ENCODE results near the gene FAM241A. TPM values are rescaled to one million over a fixed set of nuclear protein-coding genes. Genes with fewer than 3 reads are reported as not detected.
A peak's percentile ranks its signal among the peaks of the same experiment; 100 is the strongest.
"Not testable (repeated sequence)": the region's sequence is repeated elsewhere in the genome, so short reads cannot be mapped to it uniquely, and the experiment has no call there.

FAM241A gene
- total and polyA plus RNA-seq, 12 donors: 4.1 to 9.4 (median 7.5) TPM

DNA sequence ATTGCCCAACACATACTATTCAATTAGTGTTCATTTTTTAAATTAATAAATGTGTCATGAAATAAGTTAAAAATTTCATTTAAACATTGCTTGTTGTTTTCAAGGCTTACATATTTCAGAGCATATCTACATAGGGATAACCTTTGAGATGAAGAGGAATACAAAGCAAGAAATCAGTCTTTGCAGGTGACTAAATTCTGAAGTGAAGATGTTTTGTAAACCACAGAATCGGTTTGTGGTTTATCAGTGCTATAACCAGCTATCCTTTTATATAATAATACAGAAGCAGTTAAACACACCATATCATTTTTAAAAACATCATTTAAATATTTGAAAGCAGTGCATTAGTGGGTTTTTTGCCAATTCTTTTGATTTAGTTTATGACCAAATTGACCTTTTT is 26.9 kb downstream of the FAM241A start:
- 91% methylated on average over 1 of the region's 1 CpG for WGBS, 2 donors
- intact Hi-C loops (cut with DNase I): no loop called here
- DNase-seq (no peak), ATAC-seq (no peak)
- peaks cover 0 to 14% (median 0%) of the 10 kb centered on the region in 9 donors for H3K36me3 ChIP-seq
- peaks cover 0 to 61% (median 22%) of the 10 kb centered on the region in 9 donors for H3K4me1 ChIP-seq
- H3K27me3 ChIP-seq: no peaks in the 10 kb centered on the region
- H3K4me3 ChIP-seq: no peak overlapping the region
- H3K27ac ChIP-seq: no peak overlapping the region
- H3K9me3 ChIP-seq: no peaks in the 10 kb centered on the region
- TF ChIP-seq, protein P1, sequence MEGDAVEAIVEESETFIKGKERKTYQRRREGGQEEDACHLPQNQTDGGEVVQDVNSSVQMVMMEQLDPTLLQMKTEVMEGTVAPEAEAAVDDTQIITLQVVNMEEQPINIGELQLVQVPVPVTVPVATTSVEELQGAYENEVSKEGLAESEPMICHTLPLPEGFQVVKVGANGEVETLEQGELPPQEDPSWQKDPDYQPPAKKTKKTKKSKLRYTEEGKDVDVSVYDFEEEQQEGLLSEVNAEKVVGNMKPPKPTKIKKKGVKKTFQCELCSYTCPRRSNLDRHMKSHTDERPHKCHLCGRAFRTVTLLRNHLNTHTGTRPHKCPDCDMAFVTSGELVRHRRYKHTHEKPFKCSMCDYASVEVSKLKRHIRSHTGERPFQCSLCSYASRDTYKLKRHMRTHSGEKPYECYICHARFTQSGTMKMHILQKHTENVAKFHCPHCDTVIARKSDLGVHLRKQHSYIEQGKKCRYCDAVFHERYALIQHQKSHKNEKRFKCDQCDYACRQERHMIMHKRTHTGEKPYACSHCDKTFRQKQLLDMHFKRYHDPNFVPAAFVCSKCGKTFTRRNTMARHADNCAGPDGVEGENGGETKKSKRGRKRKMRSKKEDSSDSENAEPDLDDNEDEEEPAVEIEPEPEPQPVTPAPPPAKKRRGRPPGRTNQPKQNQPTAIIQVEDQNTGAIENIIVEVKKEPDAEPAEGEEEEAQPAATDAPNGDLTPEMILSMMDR (IDR thresholded peaks at IDR 0.05): no peak

DNA sequence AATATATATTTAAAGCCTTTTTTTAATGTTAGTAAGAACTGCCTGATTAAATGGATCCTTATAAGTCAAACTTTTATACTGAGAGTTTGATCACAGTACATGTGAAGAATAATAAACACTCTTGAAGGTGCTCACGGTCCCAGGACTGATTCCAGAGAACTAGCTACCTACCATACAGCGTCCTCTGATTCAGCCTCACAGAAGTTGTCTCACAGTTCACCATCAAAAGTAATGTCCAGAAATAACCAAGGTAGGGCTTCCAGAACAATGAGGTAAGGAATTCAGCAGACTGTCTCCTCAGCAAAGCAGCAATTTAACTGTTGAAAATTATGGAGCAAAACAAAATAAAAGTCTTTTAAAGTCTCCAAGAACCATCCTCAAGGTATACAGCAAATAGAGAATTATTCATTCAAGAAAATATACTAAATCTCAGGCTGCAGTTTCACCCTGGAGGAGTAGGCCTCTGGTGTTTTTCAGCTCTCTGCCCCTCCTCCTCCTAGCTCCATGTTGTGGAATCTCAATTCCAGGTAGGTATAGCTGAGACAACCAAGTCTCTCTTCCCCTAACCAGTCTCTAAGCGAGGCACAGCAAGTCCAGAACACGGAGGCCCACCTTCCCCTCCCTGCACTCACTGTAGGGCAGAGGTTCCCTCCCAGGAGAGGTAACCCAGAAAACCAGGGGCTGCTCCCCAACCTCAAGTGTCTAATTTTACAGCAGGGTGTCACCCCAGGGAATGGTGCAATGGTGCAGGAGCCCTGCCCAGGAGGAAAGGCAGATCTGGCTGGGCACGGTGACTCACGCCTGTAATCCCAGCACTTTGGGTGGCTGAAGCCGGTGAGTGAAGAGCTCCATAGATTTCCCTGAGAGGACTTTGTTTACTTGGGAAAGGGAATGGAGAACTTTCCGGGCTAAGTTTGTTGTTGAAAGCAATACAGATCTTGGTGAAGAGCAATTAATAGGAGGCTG is 28.6 kb downstream of the FAM241A start:
- ATAC-seq: peak in 6 of 8 donors; percentile 51 to 86 (median 62)

DNA sequence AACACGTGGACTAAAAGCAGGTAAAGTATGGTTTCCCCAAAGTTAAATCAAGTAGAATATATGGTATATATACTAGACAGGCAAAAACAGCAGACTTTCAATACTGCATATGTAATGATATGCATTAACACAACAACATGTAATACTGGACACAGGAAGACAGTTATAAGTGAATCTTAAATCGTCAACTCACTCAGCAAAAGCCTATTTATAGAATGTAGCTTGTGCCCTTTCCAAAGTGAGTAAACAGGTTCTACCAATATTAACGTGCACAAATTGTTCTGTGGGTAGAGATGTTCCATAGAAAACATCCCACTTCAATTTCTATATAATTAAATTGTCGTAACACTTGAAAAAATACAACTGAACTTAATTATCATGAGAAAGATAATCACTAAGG is 30.6 kb downstream of the FAM241A start:
- TF ChIP-seq, protein P1 (IDR thresholded peaks at IDR 0.05): no peak
- Histone ChIP-seq H3K27me3 (no peaks in the 10 kb centered on the region), H3K4me1 (peaks cover 0 to 48% (median 10%) of the 10 kb centered on the region in 9 donors), H3K9me3 (peaks cover 0 to 4% (median 0%) of the 10 kb centered on the region in 11 donors), H3K36me3 (peaks cover 0 to 14% (median 0%) of the 10 kb centered on the region in 9 donors), H3K27ac (peak overlapping the region in 2 of 10 donors; percentile 3 to 38), H3K4me3 (no peak overlapping the region)
- DNase-seq (no peak), ATAC-seq (peak in 2 of 8 donors; percentile 61 to 81)
- WGBS, 2 donors: 58 to 63% methylated on average over 4 of the region's 4 CpGs
- intact Hi-C loops (cut with DNase I): no loop called here

More for the DNA sequence above, 28.6 kb downstream of the FAM241A start:
- no peak overlapping the region for H3K4me3 ChIP-seq
- intact Hi-C loops (cut with DNase I): no loop called here
- peaks cover 0 to 56% (median 22%) of the 10 kb centered on the region in 9 donors for H3K4me1 ChIP-seq
- DNase-seq: no peak
- H3K27ac ChIP-seq: peak overlapping the region in 5 of 10 donors; percentile 31 to 61 (median 53)
- no peaks in the 10 kb centered on the region for H3K27me3 ChIP-seq
- peaks cover 0 to under 1% (median 0%) of the 10 kb centered on the region in 11 donors for H3K9me3 ChIP-seq
- 84 to 92% methylated on average over 8 of the region's 8 CpGs for WGBS, 2 donors
- TF ChIP-seq, protein P1 (IDR thresholded peaks at IDR 0.05): no peak
- peaks cover 0 to 14% (median 0%) of the 10 kb centered on the region in 9 donors for H3K36me3 ChIP-seq

DNA sequence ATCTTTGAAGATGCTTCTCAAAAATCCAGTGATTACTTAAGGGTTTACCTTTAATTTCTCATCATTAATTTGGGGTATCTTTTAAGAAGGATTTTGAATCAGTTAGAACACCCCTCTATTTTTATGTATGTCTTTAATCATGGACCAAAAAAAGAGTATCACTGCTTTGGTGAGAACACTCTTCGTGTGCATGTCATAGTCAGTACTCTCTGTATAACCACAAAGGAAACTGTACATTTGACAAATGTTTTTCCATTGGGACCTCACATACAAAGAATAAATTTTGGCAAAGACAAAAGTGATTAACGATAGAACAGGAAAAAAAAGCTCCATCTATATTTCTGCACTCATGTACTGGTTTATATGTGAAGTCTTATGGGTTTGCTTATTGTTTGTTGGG is 31.3 kb downstream of the FAM241A start:
- no peak for ATAC-seq
- WGBS, 2 donors: 48 to 66% methylated on average over 2 of the region's 2 CpGs
- no peak for DNase-seq
- peaks cover 0 to 41% (median 10%) of the 10 kb centered on the region in 9 donors for H3K4me1 ChIP-seq
- no peak overlapping the region for H3K4me3 ChIP-seq
- peaks cover 0 to 4% (median 0%) of the 10 kb centered on the region in 11 donors for H3K9me3 ChIP-seq
- intact Hi-C loops (cut with DNase I): no loop called here
- H3K36me3 ChIP-seq: peaks cover 0 to 15% (median 0%) of the 10 kb centered on the region in 9 donors
- H3K27me3 ChIP-seq: no peaks in the 10 kb centered on the region
- TF ChIP-seq, protein P1 (IDR thresholded peaks at IDR 0.05): no peak
- peak overlapping the region in 1 of 10 donors; percentile 19 for H3K27ac ChIP-seq

DNA sequence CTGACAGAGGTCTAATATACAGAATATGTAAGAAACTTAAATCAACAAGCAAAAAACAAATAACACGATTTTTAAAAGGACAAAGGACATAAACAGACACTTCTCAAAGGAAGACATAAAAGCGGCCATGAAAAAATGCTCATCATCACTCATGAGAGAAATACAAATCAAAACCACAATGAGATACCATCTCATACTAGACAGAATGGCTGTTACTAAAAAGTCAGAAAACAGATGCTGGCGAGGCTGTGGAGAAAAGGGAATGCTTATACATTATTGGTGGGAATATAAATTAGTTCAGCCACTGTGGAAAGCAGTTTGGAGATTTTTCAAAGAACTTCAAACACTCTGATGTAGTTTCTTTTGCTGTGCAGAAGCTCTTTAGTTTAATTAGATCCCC is 33.5 kb downstream of the FAM241A start:
- H3K9me3 ChIP-seq; H3K27ac ChIP-seq; H3K4me3 ChIP-seq; ATAC-seq; H3K27me3 ChIP-seq; intact Hi-C loops (cut with DNase I); DNase-seq: not testable (repeated sequence)
- WGBS, 2 donors: 96 to 97% methylated on average over 3 of the region's 3 CpGs
- H3K4me1 ChIP-seq: peaks cover 0 to 36% (median 7%) of the 10 kb centered on the region in 9 donors
- H3K36me3 ChIP-seq: peaks cover 0 to 13% (median 0%) of the 10 kb centered on the region in 9 donors
